NCI-H1694 treated with DMSO at 0.1 percent for 48 hours (cell line): Measurements from ENCODE around the gene USP36.

Experiments used
- DNase-seq: peaks from one replicate; lab custom pipeline; 2025; lab: John Stamatoyannopoulos, UW

Gene USP36

DNA sequence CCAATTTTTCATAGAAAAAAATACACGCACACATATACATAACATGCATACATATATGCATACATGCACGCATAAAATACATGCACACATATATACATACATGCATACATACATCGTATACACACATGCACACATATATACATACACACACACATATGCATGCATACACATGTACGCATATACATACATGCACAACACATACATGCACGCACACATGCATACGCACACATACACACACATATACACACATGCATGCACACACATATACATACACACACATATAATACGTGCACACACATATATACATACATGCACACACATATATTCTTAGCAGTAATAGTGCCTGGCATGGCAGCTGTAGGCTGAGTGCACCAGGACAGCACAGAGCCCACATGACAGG, 24.9 kb downstream of the USP36 start:
- DNase-seq, result no peak

DNA sequence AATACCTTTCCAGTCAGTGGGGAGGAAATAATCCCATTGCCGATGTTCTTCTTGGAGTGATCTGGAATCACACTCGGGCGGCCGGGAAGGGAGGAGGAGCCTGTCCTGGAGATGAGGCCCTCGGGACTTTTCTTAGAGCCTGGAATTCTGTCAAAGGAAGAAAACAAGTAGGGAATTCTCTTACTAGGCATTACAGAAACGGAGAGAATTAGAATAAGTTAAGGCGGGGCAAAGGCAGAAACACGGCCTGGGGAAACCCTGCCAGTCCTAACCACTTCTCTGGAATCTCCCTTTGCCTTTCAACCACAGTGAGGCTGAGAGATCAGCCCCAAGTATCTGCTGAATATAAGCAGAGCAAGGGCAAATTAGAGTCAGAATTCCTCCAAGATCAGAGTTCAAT, 27.8 kb downstream of the USP36 start:
- no peak for DNase-seq

DNA sequence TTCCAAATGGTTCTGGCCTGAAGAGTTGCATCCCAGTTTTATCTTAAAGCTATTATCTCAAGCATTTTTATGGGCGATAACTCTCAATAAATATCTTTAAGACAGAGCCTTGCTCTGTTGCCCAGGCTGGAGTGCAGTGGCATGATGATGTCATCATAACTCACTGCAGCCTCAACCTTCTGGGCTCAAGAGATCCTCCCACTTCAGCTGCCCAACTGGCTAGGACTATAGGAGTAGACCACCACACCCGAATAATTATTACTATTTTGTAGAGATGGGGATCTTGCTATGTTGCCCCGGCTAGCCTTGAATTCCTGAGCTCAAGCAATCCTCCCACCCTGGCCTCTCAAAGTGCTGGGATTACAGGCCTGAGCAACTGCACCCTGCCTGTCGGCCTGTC, 32.5 kb downstream of the USP36 start:
- no peak for DNase-seq

DNA sequence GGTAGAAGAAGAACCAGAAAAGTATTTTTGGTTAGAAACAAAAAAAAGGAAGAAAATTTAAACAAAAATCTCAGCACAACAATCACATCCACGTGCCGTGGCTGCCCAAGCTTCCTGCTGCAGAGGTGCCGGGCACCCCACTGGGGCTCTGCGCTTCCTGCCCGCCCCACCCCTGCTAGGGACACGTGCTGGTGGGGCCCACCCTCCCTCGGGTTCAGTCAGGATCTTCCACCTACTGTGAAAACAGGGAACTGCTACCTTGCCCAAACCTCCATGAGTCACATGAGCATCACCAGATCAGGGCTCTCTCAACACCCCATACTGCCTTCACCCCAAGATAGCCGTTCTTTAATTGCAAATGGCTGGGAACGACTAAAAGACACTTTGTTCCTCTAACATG, 34.2 kb downstream of the USP36 start:
- DNase-seq, result no peak

DNA sequence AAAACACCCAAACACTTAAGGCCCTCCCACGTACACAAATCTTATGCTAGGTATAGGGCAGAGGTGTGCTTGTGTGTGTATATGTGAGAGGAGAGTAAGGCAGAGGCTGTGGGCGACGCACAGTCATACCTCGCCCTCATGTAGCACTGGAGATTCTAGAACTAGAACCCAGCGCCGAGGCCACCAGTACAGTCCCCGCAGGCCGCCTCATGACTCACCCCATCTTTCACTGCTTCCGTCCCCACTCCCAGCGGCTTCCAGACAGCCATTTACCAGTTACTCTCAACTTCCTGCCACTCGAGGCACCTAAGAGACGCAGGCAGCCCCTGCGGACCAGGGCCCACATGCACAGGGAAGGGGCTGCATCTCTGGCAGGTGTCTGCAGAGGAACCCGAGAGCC, 35.3 kb downstream of the USP36 start:
- no peak for DNase-seq

DNA sequence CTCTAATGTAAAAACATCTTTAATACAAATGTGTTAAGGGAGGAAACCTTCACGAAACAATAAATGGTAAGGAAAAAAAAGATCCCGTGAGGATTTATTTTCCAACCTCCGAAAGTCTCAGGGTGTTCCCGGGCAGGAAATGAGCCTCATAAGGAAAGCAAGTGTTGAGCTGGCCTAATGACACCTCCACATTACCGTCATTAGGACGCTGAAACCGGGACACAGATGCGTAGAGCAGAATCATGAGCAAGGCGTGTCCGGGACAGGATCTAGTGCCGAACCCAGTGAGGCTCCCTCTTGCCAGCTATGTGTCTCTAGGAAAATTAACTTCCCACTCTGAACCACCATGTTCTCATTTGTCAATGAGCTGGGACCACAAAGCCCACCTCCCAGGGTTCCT, 35.8 kb downstream of the USP36 start:
- DNase-seq, result no peak

DNA sequence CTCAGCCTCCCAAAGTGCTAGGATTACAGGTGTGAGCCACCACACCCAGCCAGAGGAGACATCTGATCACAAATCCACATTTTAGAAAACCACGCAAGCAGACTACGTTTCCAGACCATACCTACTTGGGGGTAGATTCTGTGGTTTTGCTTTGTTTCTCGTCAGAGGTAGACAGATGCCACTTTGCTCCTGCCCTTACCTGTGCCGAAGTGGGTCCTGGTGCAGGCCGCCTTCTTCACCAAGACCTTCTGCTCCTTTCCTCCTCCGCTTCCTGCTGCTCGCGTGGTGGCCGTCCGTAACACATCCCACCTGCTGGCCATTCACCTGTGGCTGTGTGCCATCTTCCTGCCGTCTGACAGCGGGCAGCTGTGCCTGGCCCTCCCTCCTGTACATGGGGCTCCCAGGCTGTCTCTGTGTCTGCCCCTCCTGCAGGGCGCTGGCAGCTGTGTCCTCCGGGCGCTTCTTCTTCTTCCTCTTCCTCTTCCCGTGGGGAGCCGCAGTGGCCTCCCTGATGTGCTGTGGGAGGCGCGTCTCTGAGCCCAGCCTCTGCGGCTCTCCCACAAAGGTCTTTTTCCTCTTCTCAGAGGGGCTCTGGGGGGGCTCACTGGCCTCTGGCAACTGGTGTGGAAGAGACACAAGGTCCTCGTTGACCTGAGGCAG, 37.3 kb downstream of the USP36 start:
- no peak for DNase-seq

DNA sequence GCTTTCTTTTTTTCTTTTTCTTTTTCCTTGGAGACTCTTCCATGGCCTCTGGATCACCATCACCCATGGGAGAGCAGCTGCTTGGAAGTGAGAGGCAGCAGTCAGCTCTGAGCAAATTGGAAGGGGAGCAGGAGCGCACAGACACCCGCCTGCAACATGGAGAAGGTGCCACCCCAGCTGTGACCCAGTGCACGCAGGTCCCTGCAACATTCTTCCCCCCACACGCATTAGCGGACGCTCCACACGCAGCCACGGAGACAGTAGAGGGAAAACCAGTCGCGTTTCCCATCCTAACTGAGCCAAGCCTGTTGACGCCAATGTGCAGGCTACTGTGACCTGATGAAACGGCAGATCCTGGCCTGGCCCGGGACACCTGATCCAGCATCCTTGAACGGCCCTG, 38.2 kb downstream of the USP36 start:
- no peak for DNase-seq

DNA sequence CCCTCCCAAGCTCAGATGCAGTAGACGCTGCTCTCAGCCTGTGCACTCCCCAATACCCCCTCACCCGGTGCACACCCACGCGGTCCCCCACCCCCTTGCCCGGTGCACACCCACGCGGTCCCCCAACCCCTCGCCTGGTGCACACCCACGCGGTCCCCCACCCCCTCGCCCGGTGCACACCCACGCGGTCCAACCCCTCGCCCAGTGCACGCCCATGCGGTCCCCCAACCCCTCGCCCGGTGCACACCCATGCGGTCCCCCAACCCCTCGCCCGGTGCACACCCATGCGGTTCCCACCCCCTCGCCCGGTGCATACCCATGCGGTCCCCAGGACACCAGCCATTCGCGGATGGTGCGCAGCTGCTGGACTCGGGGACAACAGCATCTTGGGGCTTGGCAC, 38.6 kb downstream of the USP36 start:
- no peak for DNase-seq

DNA sequence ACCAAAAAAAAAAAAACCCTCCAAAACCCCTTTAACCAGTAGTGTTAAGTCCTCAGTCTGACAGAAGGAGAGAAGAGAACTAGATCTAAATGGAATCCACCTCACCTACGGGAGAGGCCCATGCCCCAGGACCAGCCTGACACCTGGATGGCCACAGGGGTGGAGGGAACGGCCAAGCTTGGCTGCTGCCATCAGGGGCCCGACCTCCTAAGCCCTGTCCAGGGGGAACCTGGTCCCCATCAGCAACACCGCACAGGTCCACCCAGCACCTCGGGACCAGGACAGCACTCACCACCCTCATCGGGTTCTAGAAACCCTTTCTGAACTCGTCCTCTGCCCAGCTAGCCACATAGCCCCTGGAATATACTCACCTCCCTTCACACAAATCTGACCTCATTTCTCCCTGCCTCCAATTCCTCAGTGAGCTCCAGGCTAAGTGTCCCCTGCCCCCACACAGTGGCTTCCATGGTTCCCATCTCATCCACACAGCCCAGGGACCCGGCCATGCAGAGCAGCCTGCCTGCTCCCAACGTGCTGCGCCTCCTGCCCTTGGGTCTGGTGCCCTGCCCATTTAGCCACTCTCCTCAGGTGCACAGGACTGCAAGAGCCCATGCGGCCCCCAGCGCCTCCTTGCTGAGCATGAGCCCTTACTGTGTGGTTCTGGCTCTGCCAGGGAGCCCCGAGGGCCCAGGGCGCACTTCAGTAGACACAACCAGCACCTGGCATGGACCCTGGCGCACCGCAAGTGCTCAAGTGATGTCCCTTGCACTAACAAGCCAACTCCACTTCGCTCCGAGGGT, 40.3 kb downstream of the USP36 start:
- DNase-seq, result no peak

DNA sequence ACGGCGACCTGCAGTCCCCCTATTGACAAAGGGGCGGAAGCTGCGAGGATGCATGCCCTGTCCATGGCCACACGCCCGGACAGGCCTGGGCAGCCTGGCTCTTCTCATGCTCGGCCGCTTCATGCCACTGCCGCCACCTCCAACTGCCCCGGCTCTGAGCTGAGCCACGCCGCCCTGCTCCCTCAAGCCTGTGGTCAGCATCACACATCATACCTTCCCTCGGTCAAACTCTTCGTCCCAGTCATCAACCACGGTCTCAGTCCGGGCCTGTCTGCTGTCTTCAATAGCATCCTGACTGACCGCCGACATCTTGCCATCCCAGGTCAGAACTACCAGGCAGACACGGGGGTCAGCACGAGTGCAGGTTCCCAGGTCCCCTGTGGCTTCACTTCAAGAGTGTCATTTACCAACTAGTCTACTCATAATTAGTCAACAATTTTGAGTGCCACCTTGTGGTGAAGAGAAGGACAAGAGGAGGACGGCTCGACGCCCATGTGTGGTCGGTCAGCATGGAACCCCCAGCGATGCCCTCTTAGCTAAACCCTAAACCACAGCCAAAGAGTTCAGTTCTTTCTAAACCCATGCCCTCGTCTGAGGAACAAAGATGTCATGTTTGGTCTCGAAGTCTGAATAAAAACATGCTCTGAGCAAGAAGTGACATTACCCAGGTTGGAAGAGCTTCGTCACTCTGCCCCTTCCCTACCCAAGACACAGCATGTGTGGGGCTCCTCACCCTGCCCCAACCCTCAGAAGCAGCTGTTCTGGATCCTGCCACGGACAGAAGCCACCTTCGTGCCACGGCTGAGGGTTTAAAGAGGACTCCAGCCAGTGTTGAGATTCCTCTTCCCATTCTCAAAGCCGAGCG, 41.7 kb downstream of the USP36 start:
- DNase-seq, result peak; percentile 35

DNA sequence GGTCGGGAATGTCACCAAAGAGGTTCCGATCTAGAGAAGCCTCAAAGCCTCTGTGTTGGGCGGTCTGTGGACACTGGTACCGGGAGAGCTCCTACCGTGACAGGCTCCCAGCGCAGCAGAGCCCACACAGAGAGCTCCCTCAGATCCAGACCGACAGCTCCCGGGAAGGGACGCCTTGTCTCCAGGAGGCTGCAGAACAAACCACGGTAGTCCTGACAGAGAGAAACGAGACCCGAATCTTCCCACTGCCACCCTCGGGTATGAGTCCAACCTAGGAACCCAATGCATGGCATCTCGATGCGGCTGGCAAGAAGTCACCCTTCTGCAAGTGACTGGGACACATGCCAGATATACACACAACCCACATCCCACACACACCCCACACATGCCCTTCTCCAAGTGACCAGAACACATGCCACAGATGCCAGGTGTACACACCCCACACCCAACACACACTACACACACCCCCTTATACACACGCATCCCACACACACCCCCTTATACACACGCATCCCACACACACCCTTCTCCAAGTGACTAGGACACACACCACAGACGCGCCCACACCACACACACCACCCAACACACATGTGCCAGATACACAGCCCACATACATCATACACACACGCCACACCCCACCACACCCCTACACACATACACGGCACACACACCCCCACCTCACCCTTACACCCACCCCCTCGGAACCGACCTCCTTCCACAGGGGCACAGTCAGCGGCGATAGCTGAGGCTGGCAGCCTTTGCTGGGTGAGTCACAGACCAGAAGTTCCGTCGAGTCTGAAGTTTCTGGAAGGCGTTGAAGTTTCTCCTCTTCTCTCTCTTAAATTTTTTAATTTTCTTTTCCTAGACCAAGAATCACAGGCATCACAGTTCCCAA, 42.7 kb downstream of the USP36 start:
- no peak for DNase-seq

DNA sequence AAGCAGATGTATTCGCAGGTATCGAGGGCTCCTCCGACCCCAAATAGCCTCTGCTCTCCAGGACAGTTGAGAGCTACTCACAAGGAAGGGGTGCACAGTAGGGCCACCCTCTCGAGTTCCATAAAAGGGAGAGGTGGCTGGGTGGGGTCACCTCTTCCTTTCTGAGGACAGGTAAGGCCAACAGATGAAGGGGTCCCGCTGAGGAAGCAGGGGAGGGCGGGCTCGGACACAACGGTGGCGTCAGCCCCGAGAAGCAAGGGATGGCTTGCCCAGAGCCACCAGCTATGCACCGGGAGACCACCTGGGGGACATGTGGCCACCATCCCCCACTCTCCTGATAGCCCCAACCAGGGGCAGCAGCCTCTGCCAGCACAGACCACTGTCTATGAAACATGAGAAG, 43.4 kb downstream of the USP36 start:
- DNase-seq, result no peak

DNA sequence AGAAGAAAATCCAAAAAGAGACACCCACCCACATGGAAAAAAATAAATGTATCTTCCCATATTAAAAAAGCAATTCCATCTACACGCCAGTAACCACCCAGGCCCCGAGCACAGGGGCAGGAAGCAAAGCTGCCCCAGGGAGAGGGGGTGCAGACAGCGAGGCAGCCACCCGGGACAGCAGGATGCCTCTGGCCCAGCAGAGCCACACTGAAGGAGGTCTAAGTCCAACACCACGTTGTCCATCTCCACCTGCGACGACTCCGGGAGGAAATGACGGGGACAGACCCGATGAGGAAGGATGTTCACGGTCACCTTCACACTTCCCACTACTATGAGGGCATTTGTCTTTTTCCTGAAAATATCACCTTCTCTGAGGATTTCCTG, 44.1 kb downstream of the USP36 start:
- DNase-seq, result no peak

DNA sequence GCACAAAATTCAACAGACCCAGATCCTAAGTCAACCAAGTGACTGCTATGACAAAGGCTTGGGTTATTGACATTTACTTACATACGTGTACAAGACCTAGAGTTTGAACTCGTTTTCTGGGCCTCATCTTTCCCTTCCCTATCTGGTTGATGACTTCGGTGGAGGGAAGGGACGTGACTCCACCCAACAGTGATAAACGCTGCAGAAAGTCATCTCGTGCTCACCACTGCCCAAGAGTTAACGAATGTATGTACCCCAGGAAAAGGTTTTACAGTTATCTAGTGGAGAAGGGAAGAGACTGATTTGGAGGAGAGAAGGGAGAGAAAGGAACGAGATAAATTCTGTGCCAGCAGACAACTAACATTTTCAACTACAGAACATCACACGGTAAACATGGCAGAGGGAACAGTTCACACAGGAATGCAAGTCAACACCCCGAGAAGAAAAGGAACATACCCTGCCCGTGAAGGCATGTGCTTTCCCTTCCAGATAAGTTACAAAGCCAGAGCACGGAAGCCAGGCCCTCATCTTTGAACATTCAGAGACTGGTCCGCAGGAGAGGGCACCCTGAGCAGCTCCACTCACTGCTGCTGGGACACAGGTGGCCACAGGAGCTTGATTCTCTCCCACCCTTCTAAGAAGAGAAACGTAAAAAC, 44.6 kb downstream of the USP36 start:
- DNase-seq, result no peak

DNA sequence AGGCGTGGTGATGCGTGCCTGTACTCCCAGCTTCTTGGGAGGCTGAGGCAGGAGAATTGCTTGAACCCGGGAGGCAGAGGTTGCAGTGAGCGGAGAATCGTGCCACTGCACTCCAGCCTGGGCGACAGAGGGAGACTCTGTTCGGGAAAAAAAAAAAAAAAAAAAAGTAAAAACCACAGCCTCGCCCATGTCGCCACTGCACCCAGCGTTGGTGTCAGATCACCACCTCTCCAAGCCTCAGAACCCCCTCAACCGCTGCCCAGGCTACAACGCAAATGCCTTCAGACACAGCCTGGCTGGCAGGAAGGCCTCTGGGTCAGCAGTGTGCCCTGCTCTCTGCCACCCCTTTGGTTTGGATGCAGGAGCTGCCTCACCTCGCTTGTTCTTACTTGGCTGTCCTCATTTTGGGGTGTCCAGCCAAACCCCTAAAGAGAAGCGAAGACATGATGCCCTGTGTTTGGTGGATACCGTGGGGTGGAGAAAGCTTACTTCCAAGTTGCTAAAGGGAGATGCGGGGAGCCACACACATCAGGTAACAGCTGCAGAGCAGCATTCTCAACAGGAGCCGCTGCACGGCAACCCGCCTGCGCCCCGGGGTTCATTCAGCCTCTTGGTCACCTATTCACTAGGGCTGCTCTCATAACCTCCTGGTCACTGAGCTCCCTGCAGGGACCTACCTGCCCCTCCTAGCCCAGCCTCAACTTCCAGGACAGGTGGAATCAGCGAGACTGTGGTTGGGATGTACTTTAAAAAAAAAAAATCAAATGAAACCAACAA, 45.6 kb downstream of the USP36 start:
- DNase-seq, result no peak

DNA sequence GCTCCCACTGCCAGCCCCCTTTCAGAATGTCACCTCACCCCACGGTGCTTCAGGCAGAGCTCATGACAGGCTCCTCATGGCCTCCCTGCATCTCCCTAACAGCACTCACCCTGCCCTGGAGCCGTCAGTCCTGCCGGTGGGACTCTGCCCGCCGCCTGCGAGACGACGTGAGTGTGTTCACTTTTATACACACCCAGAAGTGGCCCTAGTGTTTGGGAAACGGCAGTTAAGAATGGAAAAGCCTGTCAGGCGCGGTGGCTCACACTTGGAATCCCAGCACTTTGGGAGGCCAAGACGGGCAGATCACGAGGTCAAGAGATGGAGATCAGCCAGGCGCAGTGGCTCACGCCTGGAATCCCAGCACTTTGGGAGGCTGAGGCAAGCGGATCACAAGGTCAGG, 46.2 kb downstream of the USP36 start:
- DNase-seq, result no peak

DNA sequence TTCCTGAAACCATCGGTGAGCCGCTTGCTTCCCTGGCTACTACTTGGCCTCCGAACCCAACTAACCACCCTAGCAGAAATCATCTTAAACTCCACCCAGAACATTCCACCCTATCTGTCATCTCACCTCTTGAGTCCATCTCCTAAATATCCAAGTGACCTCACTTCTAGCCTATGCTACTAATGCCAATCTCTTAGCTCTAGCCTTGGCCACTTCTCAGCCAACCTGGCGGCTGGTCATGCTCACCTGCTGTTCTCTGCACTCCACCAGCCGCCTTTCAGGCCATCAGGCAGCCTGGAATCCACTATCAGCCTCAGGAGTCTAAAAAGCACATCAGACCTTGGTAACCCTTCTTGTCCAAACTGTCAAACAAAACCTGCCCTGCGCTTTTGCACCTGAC, 46.6 kb downstream of the USP36 start:
- no peak for DNase-seq

DNA sequence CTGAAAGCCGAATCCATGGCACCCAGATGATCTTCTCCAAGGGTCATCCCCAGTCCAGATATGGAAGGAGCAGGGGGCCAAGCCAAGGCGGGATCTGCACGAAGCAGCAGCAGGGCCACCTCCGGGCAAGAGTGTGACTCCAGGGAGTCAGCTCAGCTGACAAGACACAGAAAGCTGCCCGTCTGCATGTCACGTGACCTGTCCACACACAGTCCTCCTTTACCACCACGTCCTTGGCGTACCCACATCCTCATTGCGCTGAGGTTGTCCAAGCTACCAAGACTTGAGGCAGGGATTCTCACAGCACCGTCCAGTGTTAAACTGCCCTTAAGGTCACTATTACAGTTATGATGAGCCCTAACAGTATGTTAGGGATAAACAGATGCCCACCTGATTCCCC, 47.2 kb downstream of the USP36 start:
- DNase-seq, result no peak

DNA sequence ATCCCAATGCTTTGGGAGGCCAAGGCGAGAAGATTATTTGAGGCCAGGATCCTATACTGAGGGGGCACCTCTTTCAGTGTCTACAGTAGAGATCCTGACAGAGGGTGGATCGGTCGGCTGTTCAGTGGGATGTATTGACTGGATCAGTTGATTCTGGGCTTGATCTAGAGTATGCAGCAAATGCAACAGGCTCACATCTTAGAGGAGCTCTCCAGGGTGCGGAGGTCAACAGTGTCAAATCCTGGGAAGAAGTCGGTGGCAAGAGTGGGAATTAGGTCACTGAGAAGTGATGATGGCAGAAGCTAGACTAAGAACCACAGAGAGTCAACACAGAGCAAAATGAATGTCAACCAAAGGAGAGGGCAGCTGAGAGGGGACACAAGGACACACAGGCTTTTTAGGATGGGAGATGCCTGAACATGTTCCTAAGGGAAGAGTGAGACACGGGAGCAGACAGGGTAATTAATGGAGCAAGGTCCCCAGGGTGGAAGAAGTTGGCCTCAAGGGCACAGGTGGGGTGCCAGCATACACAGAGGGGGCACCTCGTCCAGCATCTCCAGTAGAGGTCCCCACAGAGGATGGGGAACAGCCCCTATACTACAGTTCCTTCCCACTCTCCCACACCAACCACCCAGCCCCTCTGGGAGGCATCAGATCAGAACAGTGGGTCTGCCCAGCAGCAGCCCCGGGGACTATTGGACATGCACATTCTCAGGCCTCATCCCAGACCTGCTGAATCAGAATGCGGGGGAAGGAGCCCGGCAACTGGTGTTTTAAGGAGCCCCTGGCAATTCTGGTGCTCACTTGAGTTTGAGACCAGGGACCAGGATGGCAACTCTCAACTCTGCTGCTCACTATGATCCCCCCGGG, 48.5 kb downstream of the USP36 start:
- DNase-seq, result no peak
